H1 (cell line): ENCODE results near the gene SRCIN1.

Experiments used
- CBX5 ChIP-seq: fragments of 300-800, 300-1000 bp; sonication (generic); IDR thresholded peaks from 2 replicates; pipeline ENCODE4 v1.7.1; 2016; ENCODE audit warnings: antibody characterized with exemption, low read length, low read depth
- HDAC2 ChIP-seq, 2 experiments: fragments of 300-600 bp in 1 of 2; sonication (generic) in 1 of 2; IDR thresholded peaks; 2 replicates each; pipeline ENCODE4 v1.6.1; 2011 to 2012; ENCODE audit warnings: low read depth in 2 of 2, low read length in 2 of 2, mild to moderate bottlenecking in 2 of 2, moderate library complexity in 2 of 2, borderline replicate concordance in 1 of 2, inconsistent platforms in 1 of 2
- JUND ChIP-seq: IDR thresholded peaks from 2 replicates; pipeline ENCODE4 v1.6.1; 2011; ENCODE audit warnings: mild to moderate bottlenecking, improper control_type of control experiment, low read length
- POLR2A ChIP-seq, 2 experiments: IDR thresholded peaks; 1 replicate in 1 of 2; 2 replicates in 1 of 2; pipeline ENCODE4 v1.6.1; 2011; ENCODE audit warnings: low read depth in 2 of 2, low read length in 2 of 2, mild to moderate bottlenecking in 2 of 2; ENCODE audit errors: control extremely low read depth in 1 of 2
- POLR2AphosphoS5 ChIP-seq: IDR thresholded peaks from 2 replicates; pipeline ENCODE4 v1.6.1; 2011; ENCODE audit warnings: low read depth, low read length
- SUZ12 ChIP-seq: fragments of 200-600 bp; sonication (generic); IDR thresholded peaks from 2 replicates; pipeline ENCODE4 v1.6.1; 2012; ENCODE audit warnings: mild to moderate bottlenecking, inconsistent platforms, low read length, moderate library complexity, mixed read lengths
- TBP ChIP-seq: IDR thresholded peaks from 2 replicates; pipeline ENCODE4 v1.6.1; 2011; ENCODE audit warnings: low read depth, low read length, improper control_type of control experiment
- YY1 ChIP-seq: IDR thresholded peaks from 2 replicates; pipeline ENCODE4 v1.6.1; 2011; ENCODE audit warnings: low read depth, mild to moderate bottlenecking, low read length
- TF ChIP-seq, protein P1 (sequence below), 3 experiments: IDR thresholded peaks; 1 replicate in 2 of 3; 2 replicates in 1 of 3; pipeline versions ENCODE4 v1.5.1 to v1.6.1; 2011; ENCODE audit warnings: low read length in 3 of 3, mild to moderate bottlenecking in 3 of 3, inconsistent platforms in 2 of 3, low read depth in 1 of 3, moderate library complexity in 1 of 3; ENCODE audit not compliant: insufficient read depth in 1 of 3; ENCODE audit errors: control extremely low read depth in 1 of 3
- TF ChIP-seq, protein P2 (sequence below): IDR thresholded peaks from 2 replicates; pipeline ENCODE4 v1.6.1; 2012; ENCODE audit warnings: inconsistent platforms

DNA sequence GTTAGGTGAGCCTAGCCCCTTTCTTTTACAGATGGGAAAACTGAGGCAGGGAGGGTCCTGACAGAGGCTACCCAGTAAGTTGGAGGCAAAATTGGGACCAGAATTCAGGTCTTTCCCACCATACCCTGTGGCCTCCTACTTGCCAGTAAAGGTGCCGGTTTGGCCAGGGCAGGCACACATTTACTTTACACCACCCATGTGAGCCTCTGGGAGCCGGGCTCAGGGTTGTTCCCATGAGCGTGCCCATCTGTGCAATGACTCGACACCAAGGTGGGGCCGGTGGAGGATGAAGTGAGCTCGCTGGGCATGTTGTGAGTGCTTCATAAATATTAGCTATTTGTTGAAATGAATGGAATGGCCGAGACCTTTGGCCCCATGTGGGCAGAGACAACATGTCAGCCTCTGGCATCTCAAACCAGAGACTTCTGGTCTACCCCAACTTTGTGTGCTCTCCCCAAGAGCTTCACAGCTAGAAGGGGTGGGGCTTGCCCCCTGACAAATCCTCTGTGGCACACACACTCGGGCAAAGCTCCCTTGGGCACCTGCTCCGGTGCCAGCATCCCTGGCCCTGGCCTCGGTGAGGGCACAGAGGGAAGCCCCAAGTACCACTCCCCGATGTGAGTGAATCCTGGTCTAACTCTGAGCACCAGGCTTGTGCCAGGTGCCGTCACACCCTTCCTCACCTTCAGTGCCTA lies 60.1 kb downstream of the SRCIN1 start:
- TF ChIP-seq TBP (no peak), POLR2A (IDR thresholded peaks at IDR 0.05; ENCODE audit: control extremely low read depth in 1 of 2, low read depth in 2 of 2, low read length in 2 of 2) (no peak), JUND (no peak), YY1 (no peak), HDAC2 (IDR thresholded peaks at IDR 0.05; ENCODE audit: borderline replicate concordance in 1 of 2, low read depth in 2 of 2, low read length in 2 of 2) (no peak), POLR2AphosphoS5 (no peak), SUZ12 (no peak), CBX5 (no peak)
- TF ChIP-seq, protein P1, sequence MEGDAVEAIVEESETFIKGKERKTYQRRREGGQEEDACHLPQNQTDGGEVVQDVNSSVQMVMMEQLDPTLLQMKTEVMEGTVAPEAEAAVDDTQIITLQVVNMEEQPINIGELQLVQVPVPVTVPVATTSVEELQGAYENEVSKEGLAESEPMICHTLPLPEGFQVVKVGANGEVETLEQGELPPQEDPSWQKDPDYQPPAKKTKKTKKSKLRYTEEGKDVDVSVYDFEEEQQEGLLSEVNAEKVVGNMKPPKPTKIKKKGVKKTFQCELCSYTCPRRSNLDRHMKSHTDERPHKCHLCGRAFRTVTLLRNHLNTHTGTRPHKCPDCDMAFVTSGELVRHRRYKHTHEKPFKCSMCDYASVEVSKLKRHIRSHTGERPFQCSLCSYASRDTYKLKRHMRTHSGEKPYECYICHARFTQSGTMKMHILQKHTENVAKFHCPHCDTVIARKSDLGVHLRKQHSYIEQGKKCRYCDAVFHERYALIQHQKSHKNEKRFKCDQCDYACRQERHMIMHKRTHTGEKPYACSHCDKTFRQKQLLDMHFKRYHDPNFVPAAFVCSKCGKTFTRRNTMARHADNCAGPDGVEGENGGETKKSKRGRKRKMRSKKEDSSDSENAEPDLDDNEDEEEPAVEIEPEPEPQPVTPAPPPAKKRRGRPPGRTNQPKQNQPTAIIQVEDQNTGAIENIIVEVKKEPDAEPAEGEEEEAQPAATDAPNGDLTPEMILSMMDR (IDR thresholded peaks at IDR 0.05; ENCODE audit: control extremely low read depth in 1 of 3, insufficient read depth in 1 of 3, low read depth in 1 of 3, low read length in 3 of 3): no peak
- TF ChIP-seq, protein P2, sequence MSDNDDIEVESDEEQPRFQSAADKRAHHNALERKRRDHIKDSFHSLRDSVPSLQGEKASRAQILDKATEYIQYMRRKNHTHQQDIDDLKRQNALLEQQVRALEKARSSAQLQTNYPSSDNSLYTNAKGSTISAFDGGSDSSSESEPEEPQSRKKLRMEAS: no peak
